C4-2B (cell line): Measurements from ENCODE around the gene GALR3.

Source experiments
- ZFX ChIP-seq: fragments of 450-650 bp; IDR thresholded peaks from 2 replicates; pipeline ENCODE4 v1.6.1; 2017
- TF ChIP-seq, protein P1 (sequence below): fragments of 450-650 bp; conservative IDR thresholded peaks from 2 replicates; pipeline ENCODE4 v1.5.1; 2017; ENCODE audit warnings: mild to moderate bottlenecking

DNA sequence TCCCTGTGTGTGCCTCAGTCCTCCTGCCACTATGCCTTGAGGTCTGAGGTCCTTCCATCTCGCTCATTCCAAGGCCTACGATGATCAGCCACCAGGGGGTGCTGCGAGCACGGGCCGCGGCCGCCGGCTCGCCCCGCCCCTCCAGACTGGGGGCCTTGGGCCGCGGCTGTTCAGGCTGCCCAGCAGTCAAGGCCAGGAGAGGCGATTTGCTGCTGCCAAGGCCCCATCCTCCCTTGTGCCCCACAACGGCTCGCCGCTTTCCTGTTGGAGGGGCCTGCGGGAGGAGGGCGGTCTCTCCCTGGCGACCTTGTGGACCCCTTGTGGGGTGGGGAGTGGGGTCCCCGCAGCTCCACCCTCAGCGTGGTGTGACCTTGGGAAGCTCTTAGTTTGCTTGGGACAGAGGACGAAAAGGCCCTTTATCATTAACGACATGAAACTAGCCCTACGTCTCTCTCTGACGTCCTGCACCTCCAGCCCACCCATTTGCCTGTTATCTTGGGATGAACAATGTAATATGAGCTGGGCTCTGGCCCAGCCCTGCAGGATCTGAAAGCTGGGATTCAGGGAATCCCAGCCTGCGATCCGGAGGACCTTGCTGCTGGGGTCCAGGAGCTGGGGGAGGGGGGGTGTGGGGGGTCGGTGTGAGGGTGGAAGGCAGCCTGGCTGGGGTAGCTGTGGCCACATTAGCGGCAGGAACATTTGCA is 5.3 kb upstream of the GALR3 start:
- TF ChIP-seq, protein P1, sequence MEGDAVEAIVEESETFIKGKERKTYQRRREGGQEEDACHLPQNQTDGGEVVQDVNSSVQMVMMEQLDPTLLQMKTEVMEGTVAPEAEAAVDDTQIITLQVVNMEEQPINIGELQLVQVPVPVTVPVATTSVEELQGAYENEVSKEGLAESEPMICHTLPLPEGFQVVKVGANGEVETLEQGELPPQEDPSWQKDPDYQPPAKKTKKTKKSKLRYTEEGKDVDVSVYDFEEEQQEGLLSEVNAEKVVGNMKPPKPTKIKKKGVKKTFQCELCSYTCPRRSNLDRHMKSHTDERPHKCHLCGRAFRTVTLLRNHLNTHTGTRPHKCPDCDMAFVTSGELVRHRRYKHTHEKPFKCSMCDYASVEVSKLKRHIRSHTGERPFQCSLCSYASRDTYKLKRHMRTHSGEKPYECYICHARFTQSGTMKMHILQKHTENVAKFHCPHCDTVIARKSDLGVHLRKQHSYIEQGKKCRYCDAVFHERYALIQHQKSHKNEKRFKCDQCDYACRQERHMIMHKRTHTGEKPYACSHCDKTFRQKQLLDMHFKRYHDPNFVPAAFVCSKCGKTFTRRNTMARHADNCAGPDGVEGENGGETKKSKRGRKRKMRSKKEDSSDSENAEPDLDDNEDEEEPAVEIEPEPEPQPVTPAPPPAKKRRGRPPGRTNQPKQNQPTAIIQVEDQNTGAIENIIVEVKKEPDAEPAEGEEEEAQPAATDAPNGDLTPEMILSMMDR = peak; percentile 98
- TF ChIP-seq ZFX = no peak
